HepG2 (cell line): ENCODE results near the gene FGD6. TPM values are rescaled to one million over a fixed set of nuclear protein-coding genes. Genes with fewer than 3 reads are reported as not detected.

ENCODE experiments used
- ATAC-seq: fragments of 200-7000 bp; cut with Tn5 transposase; 3 replicates; pipeline ENCODE4 v1.9.1; 2020; ENCODE audit warnings: mild to moderate bottlenecking, moderate library complexity
- BruUV-seq: library from RNA; stranded (reverse); fragments of 400-500 nt; replicated peaks from 2 replicates; lab custom pipeline; 2021; lab: Mats Ljungman, UMichigan
- CTCF ChIA-PET: fragments of 300-600 bp; formaldehyde crosslinking; extraction: SDS; loops from one replicate; lab custom pipeline; 2021; ENCODE audit warnings: low total read pairs, inconsistent platforms, low intra/inter-chr PET ratio; lab: Yijun Ruan, JAX
- POLR2A ChIA-PET: fragments of 350-600 bp; sonication (Branson Sonifier 250); formaldehyde crosslinking; loops from one replicate; lab custom pipeline; 2020; ENCODE audit warnings: antibody characterized with exemption, inconsistent platforms; lab: Yijun Ruan, JAX
- DNase-seq: peaks from one replicate; pipeline ENCODE4 v3.0.0-alpha.2; 2015; ENCODE audit warnings: low spot score
- FAIRE-seq: peaks from 3 replicates; lab custom pipeline; 2011; peaks lifted over from hg19 to GRCh38; lab: Jason Lieb, UNC
- H2AFZ ChIP-seq: one replicate; pipeline ENCODE4 v1.6.1; 2011; ENCODE audit warnings: low read length, inconsistent platforms
- H3K27ac ChIP-seq: fragments of 300-600 bp; 3 replicates; pipeline ENCODE4 v1.8.0; 2011; ENCODE audit warnings: mixed run types, mild to moderate bottlenecking, mixed read lengths, low read length, inconsistent platforms; ENCODE audit not compliant: insufficient read depth; ENCODE audit errors: extremely low read length
- H3K27me3 ChIP-seq, 2 experiments: fragments of 200-600 bp in 1 of 2; 2 replicates in 1 of 2; 3 replicates in 1 of 2; pipeline versions ENCODE4 v1.6.0 to v1.8.0; 2011; ENCODE audit warnings: low read length in 2 of 2, mild to moderate bottlenecking in 2 of 2, moderate library complexity in 2 of 2, inconsistent platforms in 1 of 2; ENCODE audit not compliant: insufficient read depth in 2 of 2, control insufficient read depth in 1 of 2
- H3K36me3 ChIP-seq, 2 experiments: fragments of 200-600 bp in 1 of 2; replicated peaks in 1 of 2; 2 replicates in 1 of 2; 3 replicates in 1 of 2; pipeline versions ENCODE4 v1.5.1 to v1.8.0; 2011; ENCODE audit warnings: low read length in 2 of 2, inconsistent platforms in 1 of 2; ENCODE audit not compliant: insufficient read depth in 2 of 2, control insufficient read depth in 1 of 2
- H3K4me1 ChIP-seq: 2 replicates; pipeline ENCODE4 v1.5.1; 2012; ENCODE audit warnings: low read length, inconsistent platforms; ENCODE audit not compliant: insufficient read depth
- H3K4me2 ChIP-seq: 2 replicates; pipeline ENCODE4 v1.6.0; 2011; ENCODE audit warnings: low read depth, low read length, inconsistent platforms
- H3K4me3 ChIP-seq, 3 experiments: fragments of 200-600 bp in 1 of 3; sonication (generic), shearing (Covaris generic) in 1 of 3; replicated peaks in 1 of 3; 2 replicates each; pipeline ENCODE4 v1.5.1; 2011 to 2016; ENCODE audit warnings: low read length in 3 of 3, inconsistent platforms in 2 of 3, low read depth in 2 of 3, mild to moderate bottlenecking in 2 of 3, control low read depth in 1 of 3, mixed read lengths in 1 of 3; ENCODE audit not compliant: insufficient read depth in 1 of 3
- H3K79me2 ChIP-seq: one replicate; pipeline ENCODE4 v1.6.1; 2011; ENCODE audit warnings: low read length, inconsistent platforms; ENCODE audit not compliant: insufficient read depth
- H3K9ac ChIP-seq: 2 replicates; pipeline ENCODE4 v1.6.0; 2011; ENCODE audit warnings: mild to moderate bottlenecking, low read depth, low read length, inconsistent platforms; ENCODE audit not compliant: insufficient read depth
- H3K9me3 ChIP-seq: 2 replicates; pipeline ENCODE4 v1.5.1; 2012; ENCODE audit warnings: mild to moderate bottlenecking, low read length
- H4K20me1 ChIP-seq: 2 replicates; pipeline ENCODE4 v1.6.0; 2011; ENCODE audit warnings: inconsistent platforms, mild to moderate bottlenecking, low read length, moderate library complexity; ENCODE audit not compliant: insufficient read depth
- ATF7 ChIP-seq, 2 experiments: fragments of 450-650 bp in 1 of 2; sonication (generic) in 1 of 2; formaldehyde crosslinking in 1 of 2; IDR thresholded peaks; 2 replicates each; pipeline versions ENCODE4 v1.4.0 to v1.6.1; 2016 to 2020; ENCODE audit warnings: antibody characterized with exemption in 1 of 2, mild to moderate bottlenecking in 1 of 2, missing genetic modification reagents in 1 of 2
- HMGA1 ChIP-seq: sonication (generic); formaldehyde crosslinking; conservative IDR thresholded peaks from 2 replicates; pipeline ENCODE4 v1.4.0; 2020; ENCODE audit warnings: missing genetic modification reagents
- KDM1A ChIP-seq: IDR thresholded peaks from 2 replicates; pipeline ENCODE4 v1.6.1; 2016; ENCODE audit warnings: missing compliant biosample characterization
- MEIS1 ChIP-seq: sonication (generic); formaldehyde crosslinking; IDR thresholded peaks from 2 replicates; pipeline ENCODE4 v1.9.0; 2021; ENCODE audit warnings: mild to moderate bottlenecking, missing genetic modification reagents, moderate library complexity, borderline replicate concordance
- NCOA5 ChIP-seq: sonication (generic); formaldehyde crosslinking; IDR thresholded peaks from 2 replicates; pipeline ENCODE4 v1.4.0; 2020; ENCODE audit warnings: missing genetic modification reagents
- NR2F1 ChIP-seq, 2 experiments: fragments of 450-650 bp in 1 of 2; formaldehyde crosslinking in 1 of 2; IDR thresholded peaks; 2 replicates each; pipeline versions ENCODE4 v1.5.0 to v1.6.1; 2016 to 2020; ENCODE audit warnings: mild to moderate bottlenecking in 1 of 2, missing compliant biosample characterization in 1 of 2, missing genetic modification reagents in 1 of 2, moderate library complexity in 1 of 2
- PRMT3 ChIP-seq: sonication (generic); formaldehyde crosslinking; IDR thresholded peaks from 2 replicates; pipeline ENCODE4 v1.8.1; 2022; ENCODE audit warnings: low read depth, mild to moderate bottlenecking, moderate library complexity, missing genetic modification reagents, borderline replicate concordance
- RBM39 ChIP-seq: fragments of 200-400 bp; formaldehyde crosslinking; IDR thresholded peaks from one replicate; pipeline ENCODE4 v1.6.1; 2018; ENCODE audit warnings: antibody characterized with exemption, mild to moderate bottlenecking, low read depth, low read length; ENCODE audit not compliant: poor library complexity, severe bottlenecking
- TBP ChIP-seq: sonication (generic); formaldehyde crosslinking; IDR thresholded peaks from 2 replicates; pipeline ENCODE4 v1.5.0; 2020; ENCODE audit warnings: missing genetic modification reagents
- TP53 ChIP-seq: sonication (generic); formaldehyde crosslinking; conservative IDR thresholded peaks from 2 replicates; pipeline ENCODE4 v1.4.0; 2020; ENCODE audit warnings: missing genetic modification reagents
- ZKSCAN5 ChIP-seq: sonication (generic); formaldehyde crosslinking; IDR thresholded peaks from 2 replicates; pipeline ENCODE4 v1.5.1; 2020; ENCODE audit warnings: mild to moderate bottlenecking, missing genetic modification reagents
- ZMYM2 ChIP-seq: sonication (generic); formaldehyde crosslinking; IDR thresholded peaks from 2 replicates; pipeline ENCODE4 v1.8.0; 2022; ENCODE audit warnings: mild to moderate bottlenecking, missing genetic modification reagents
- ZNF354B ChIP-seq: sonication (generic); formaldehyde crosslinking; IDR thresholded peaks from 2 replicates; pipeline ENCODE4 v1.8.0; 2022; ENCODE audit warnings: mild to moderate bottlenecking, missing genetic modification reagents
- ZNF577 ChIP-seq: sonication (generic); formaldehyde crosslinking; IDR thresholded peaks from 2 replicates; pipeline ENCODE4 v1.4.0; 2020; ENCODE audit warnings: mild to moderate bottlenecking, low read depth, missing genetic modification reagents, borderline replicate concordance
- WGBS: methylation state at CpG from one replicate; pipeline ENCODE4 v1.1.6; 2017; ENCODE audit warnings: low lambda C conversion rate; 5-methylcytosine and 5-hydroxymethylcytosine counted together
- in situ Hi-C: cut with HindIII; loops from 2 replicates; pipeline ENCODE4 v1.10.0; 2017; ENCODE audit warnings: low pct_unique_long_range_greater_than_20kb; ENCODE audit not compliant: extremely low pct_ligation_motif_present
- intact Hi-C: fragments of 100-400 bp; cut with micrococcal nuclease; formaldehyde crosslinking; loops from one replicate; pipeline ENCODE4 v1.10.0; 2022; ENCODE audit not compliant: unreplicated experiment
- polyA plus RNA-seq, 8 experiments: library from polyadenylated mRNA; depleted of rRNA in 3 of 8; stranded (reverse) in 7 of 8; unstranded in 1 of 8; fragments of >200 nt; fragmentation: Illumina TruSeq in 4 of 8; extraction: Trizol in 4 of 8; gene quantifications; 2 replicates each; pipeline versions ENCODE4 v1.2.1 to v1.2.3, GENCODE V29; 2011 to 2016; ENCODE audit warnings: low read depth in 4 of 8, missing spikeins in 1 of 8, mixed read lengths in 1 of 8; ENCODE audit not compliant: insufficient read depth in 1 of 8
- total RNA-seq, 5 experiments: library from RNA; depleted of rRNA; stranded (reverse); fragments of >200 nt; fragmentation: Illumina TruSeq; extraction: Trizol; gene quantifications; 2 replicates each; pipeline ENCODE4 v1.2.3, GENCODE V29; 2016; ENCODE audit warnings: low read depth in 1 of 5

FGD6 gene
- total and polyA plus RNA-seq, 2 of the 13 experiments (the other 11 are each of a cell fraction or from before 2014, with no cell fraction given) = 2.2 to 4.3 TPM

GRCh38 chr12:95143621-95144205 is 73.6 kb downstream of the FGD6 start (continued):
- TF ChIP-seq PRMT3 (CRISPR knock-in tag) (no peak), ZNF577 (no peak), NCOA5 (CRISPR knock-in tag) (no peak), TBP (CRISPR knock-in tag) (no peak), TP53 (no peak), ATF7 (IDR thresholded peaks at IDR 0.05) (no peak), ATF7 (CRISPR knock-in tag; IDR thresholded peaks at IDR 0.05) (no peak), ZNF354B (CRISPR knock-in tag) (no peak)

GRCh38 chr12:95142431-95143151 is 74.7 kb downstream of the FGD6 start:
- Histone ChIP-seq H3K4me1 (peaks cover 2% of the 10 kb centered on the region; the same call in 1 of the 2 replicates), H3K4me3 (no peak overlapping the region), H2AFZ (no peak overlapping the region), H3K9me3 (no peaks in the 10 kb centered on the region), H3K27ac (no peak overlapping the region), H3K36me3 (no peaks in the 10 kb centered on the region), H3K27me3 (no peaks in the 10 kb centered on the region), H4K20me1 (no peaks in the 10 kb centered on the region), H3K4me2 (no peak overlapping the region), H3K9ac (no peak overlapping the region), H3K79me2 (no peaks in the 10 kb centered on the region)
- DNase-seq = no peak
- FAIRE-seq = no peak
- no peak for ATAC-seq
- intact Hi-C loops (no loop called here), in situ Hi-C loops (no loop called here)
- POLR2A ChIA-PET = no interaction called here
- CTCF ChIA-PET = no interaction called here
- TF ChIP-seq ZMYM2 (CRISPR knock-in tag) (no peak), KDM1A (no peak), HMGA1 (no peak), MEIS1 (CRISPR knock-in tag) (no peak), NR2F1 (CRISPR knock-in tag; IDR thresholded peaks at IDR 0.05) (no peak), RBM39 (no peak), ZKSCAN5 (CRISPR knock-in tag) (no peak)
- WGBS = 88% methylated on average over 2 of the region's 2 CpGs
- no TSS peak for BruUV-seq
